Large intestine (tissue), 3 donors: Measurements from ENCODE around the gene CYTH4. TPM values are rescaled to one million over a fixed set of nuclear protein-coding genes. Genes with fewer than 3 reads are reported as not detected.
"Not testable (repeated sequence)": the region's sequence is repeated elsewhere in the genome, so short reads cannot be mapped to it uniquely, and the experiment has no call there.

Source experiments
- DNase-seq, 2 donors: peaks; one replicate each; pipeline versions ENCODE4 v3.0.0 to v3.0.0-alpha.2; 2013
- H3K27ac ChIP-seq: one replicate; pipeline ENCODE4 v1.5.1; 2013; ENCODE audit warnings: low read length
- H3K27me3 ChIP-seq: 2 replicates; pipeline ENCODE4 v1.6.1; 2013; ENCODE audit warnings: low read length; ENCODE audit not compliant: control insufficient read depth, insufficient read depth
- H3K36me3 ChIP-seq: 2 replicates; pipeline ENCODE4 v1.6.1; 2013; ENCODE audit warnings: low read length; ENCODE audit not compliant: control insufficient read depth, insufficient read depth
- H3K4me1 ChIP-seq: one replicate; pipeline ENCODE4 v1.6.1; 2013; ENCODE audit warnings: low read length; ENCODE audit not compliant: control insufficient read depth, insufficient read depth
- H3K4me3 ChIP-seq: one replicate; pipeline ENCODE4 v1.5.1; 2013; ENCODE audit warnings: low read length
- H3K9me3 ChIP-seq: one replicate; pipeline ENCODE4 v1.6.1; 2013; ENCODE audit warnings: mild to moderate bottlenecking, low read depth, low read length, moderate library complexity; ENCODE audit not compliant: control insufficient read depth
- WGBS: methylation state at CpG from one replicate; pipeline ENCODE4 v1.1.5; 2013; ENCODE audit warnings: low lambda C conversion rate; ENCODE audit not compliant: insufficient coverage; 5-methylcytosine and 5-hydroxymethylcytosine counted together
- polyA plus RNA-seq: library from polyadenylated mRNA; unstranded; fragments of 120-200 nt; gene quantifications from one replicate; pipeline ENCODE4 v1.2.1, GENCODE V29; 2013

The CYTH4 gene
- polyA plus RNA-seq, 1 donor: 4.3 TPM

- not testable (repeated sequence) for H3K4me3 ChIP-seq, H3K9me3 ChIP-seq, DNase-seq, H3K4me1 ChIP-seq, H3K36me3 ChIP-seq, H3K27ac ChIP-seq, H3K27me3 ChIP-seq
- whole genome bisulfite sequencing: no CpG with 5 or more reads among the region's 8 CpGs
These were observed 30.5 kb upstream of the CYTH4 start for GRCh38 chr22:37251836-37252235.

GRCh38 chr22:37253126-37253660 lies 29.1 kb upstream of the CYTH4 start:
- no CpG with 5 or more reads among the region's 7 CpGs for WGBS
- H3K4me3 ChIP-seq: no peak overlapping the region
- H3K36me3 ChIP-seq: no peaks in the 10 kb centered on the region
- no peak for DNase-seq
- H3K27ac ChIP-seq: no peak overlapping the region
- H3K9me3 ChIP-seq: no peaks in the 10 kb centered on the region
- no peaks in the 10 kb centered on the region for H3K27me3 ChIP-seq
- H3K4me1 ChIP-seq: peaks cover 11% of the 10 kb centered on the region

- no peak for DNase-seq
- WGBS: no CpG with 5 or more reads among the region's 5 CpGs
These were observed 28.0 kb upstream of the CYTH4 start for GRCh38 chr22:37254209-37254866.

GRCh38 chr22:37254867-37255233 lies 27.5 kb upstream of the CYTH4 start:
- Histone ChIP-seq H3K4me1 (peaks cover 25% of the 10 kb centered on the region), H3K27me3 (no peaks in the 10 kb centered on the region), H3K4me3 (no peak overlapping the region), H3K27ac (no peak overlapping the region), H3K36me3 (no peaks in the 10 kb centered on the region), H3K9me3 (no peaks in the 10 kb centered on the region)
- peak in 1 of 2 donors; percentile 73 for DNase-seq
- WGBS: 75% methylated on average over 1 of the region's 5 CpGs

More at GRCh38 chr22:37254209-37254866, 28.0 kb upstream of the CYTH4 start:
- Histone ChIP-seq H3K36me3 (no peaks in the 10 kb centered on the region), H3K4me1 (peaks cover 23% of the 10 kb centered on the region), H3K27me3 (no peaks in the 10 kb centered on the region), H3K9me3 (no peaks in the 10 kb centered on the region), H3K27ac (no peak overlapping the region), H3K4me3 (no peak overlapping the region)

- Histone ChIP-seq H3K9me3 (no peaks in the 10 kb centered on the region), H3K36me3 (no peaks in the 10 kb centered on the region), H3K27ac (no peak overlapping the region), H3K27me3 (no peaks in the 10 kb centered on the region), H3K4me1 (peaks cover 25% of the 10 kb centered on the region), H3K4me3 (no peak overlapping the region)
- DNase-seq: no peak
These were observed 26.7 kb upstream of the CYTH4 start for GRCh38 chr22:37255558-37256006.

GRCh38 chr22:37256075-37256726 lies 26.1 kb upstream of the CYTH4 start:
- H3K9me3 ChIP-seq: no peaks in the 10 kb centered on the region
- peak in 1 of 2 donors; percentile 45 for DNase-seq
- no CpG with 5 or more reads among the region's 10 CpGs for WGBS
- H3K27ac ChIP-seq: no peak overlapping the region
- peaks cover 25% of the 10 kb centered on the region for H3K4me1 ChIP-seq
- no peaks in the 10 kb centered on the region for H3K36me3 ChIP-seq
- H3K4me3 ChIP-seq: no peak overlapping the region
- no peaks in the 10 kb centered on the region for H3K27me3 ChIP-seq

- Histone ChIP-seq H3K9me3 (no peaks in the 10 kb centered on the region), H3K27ac (no peak overlapping the region), H3K4me1 (peaks cover 25% of the 10 kb centered on the region), H3K36me3 (no peaks in the 10 kb centered on the region), H3K4me3 (no peak overlapping the region), H3K27me3 (peaks cover 5% of the 10 kb centered on the region)
- DNase-seq: no peak
- no CpG with 5 or more reads among the region's 9 CpGs for WGBS
These were observed 24.1 kb upstream of the CYTH4 start for GRCh38 chr22:37258005-37258752.

GRCh38 chr22:37258753-37259401 lies 23.4 kb upstream of the CYTH4 start:
- WGBS: no CpG with 5 or more reads among the region's 14 CpGs
- no peak overlapping the region for H3K27ac ChIP-seq
- peak in 1 of 2 donors; percentile 57 for DNase-seq
- no peak overlapping the region for H3K4me3 ChIP-seq
- peaks cover 3% of the 10 kb centered on the region for H3K9me3 ChIP-seq
- peaks cover 25% of the 10 kb centered on the region for H3K4me1 ChIP-seq
- peaks cover 5% of the 10 kb centered on the region for H3K27me3 ChIP-seq
- no peaks in the 10 kb centered on the region for H3K36me3 ChIP-seq

GRCh38 chr22:37259540-37260029 lies 22.7 kb upstream of the CYTH4 start:
- H3K4me1 ChIP-seq: peaks cover 25% of the 10 kb centered on the region
- no CpG with 5 or more reads among the region's 23 CpGs for WGBS
- DNase-seq: peak in 1 of 2 donors; percentile 31
- no peak overlapping the region for H3K27ac ChIP-seq
- H3K4me3 ChIP-seq: no peak overlapping the region
- H3K9me3 ChIP-seq: peaks cover 10% of the 10 kb centered on the region
- H3K36me3 ChIP-seq: no peaks in the 10 kb centered on the region
- peaks cover 5% of the 10 kb centered on the region for H3K27me3 ChIP-seq
